Endothelial cell of umbilical vein (primary cell): Measurements from ENCODE around the gene ATCAY. TPM values are rescaled to one million over a fixed set of nuclear protein-coding genes. Genes with fewer than 3 reads are reported as not detected.

Experiments
- BruUV-seq: library from RNA; stranded (reverse); fragments of 400-500 nt; replicated peaks from 2 replicates; lab custom pipeline; 2021; lab: Mats Ljungman, UMichigan
- CTCF ChIA-PET: fragments of 300-600, 350-600 bp; sonication (Branson Sonifier 250); formaldehyde crosslinking; loops from one replicate; lab custom pipeline; 2021; ENCODE audit warnings: antibody characterized with exemption, inconsistent platforms; lab: Charles Lee
- POLR2A ChIA-PET: fragments of 300-600, 350-600 bp; sonication (Branson Sonifier 250); formaldehyde crosslinking; loops from one replicate; lab custom pipeline; 2021; ENCODE audit warnings: antibody characterized with exemption, inconsistent platforms; lab: Charles Lee
- DNase-seq: peaks from one replicate; pipeline ENCODE4 v3.0.0-alpha.2; 2011; ENCODE audit warnings: low read depth, low spot score
- FAIRE-seq: peaks from 2 replicates; lab custom pipeline; 2011; peaks lifted over from hg19 to GRCh38; lab: Jason Lieb, UNC
- H2AFZ ChIP-seq: 2 replicates; pipeline ENCODE4 v1.6.0; 2012; ENCODE audit warnings: low read depth, low read length, control low read depth, inconsistent platforms
- H3K27ac ChIP-seq: 2 replicates; pipeline ENCODE4 v1.5.1; 2011; ENCODE audit warnings: low read depth, mild to moderate bottlenecking, control low read depth, low read length, moderate library complexity; ENCODE audit not compliant: insufficient read depth
- H3K27me3 ChIP-seq, 2 experiments: 2 replicates each; pipeline versions ENCODE4 v1.6.0 to v1.6.1; 2011; ENCODE audit warnings: low read length in 2 of 2, mixed read lengths in 1 of 2; ENCODE audit not compliant: control insufficient read depth in 2 of 2, insufficient read depth in 2 of 2
- H3K36me3 ChIP-seq, 2 experiments: 2 replicates in 1 of 2; 3 replicates in 1 of 2; pipeline ENCODE4 v1.5.1; 2011; ENCODE audit warnings: low read length in 2 of 2, mild to moderate bottlenecking in 1 of 2, moderate library complexity in 1 of 2; ENCODE audit not compliant: control insufficient read depth in 2 of 2, insufficient read depth in 2 of 2; ENCODE audit errors: extremely low read depth in 1 of 2
- H3K4me1 ChIP-seq: 3 replicates; pipeline ENCODE4 v1.5.1; 2011; ENCODE audit warnings: mild to moderate bottlenecking, low read length; ENCODE audit not compliant: control insufficient read depth, insufficient read depth; ENCODE audit errors: extremely low read depth
- H3K4me2 ChIP-seq: 2 replicates; pipeline ENCODE4 v1.6.1; 2011; ENCODE audit warnings: low read length, control low read depth, mixed read lengths; ENCODE audit not compliant: insufficient read depth
- H3K4me3 ChIP-seq, 3 experiments: fragments of 200-600 bp in 1 of 3; sonication (generic), shearing (Covaris generic) in 1 of 3; replicated peaks in 1 of 3; 2 replicates each; pipeline ENCODE4 v1.5.1; 2011 to 2016; ENCODE audit warnings: control low read depth in 3 of 3, low read length in 3 of 3, mild to moderate bottlenecking in 2 of 3, inconsistent platforms in 1 of 3, low read depth in 1 of 3, moderate library complexity in 1 of 3; ENCODE audit not compliant: insufficient read depth in 1 of 3
- H3K79me2 ChIP-seq: 2 replicates; pipeline ENCODE4 v1.6.0; 2012; ENCODE audit warnings: low read length, inconsistent platforms; ENCODE audit not compliant: control insufficient read depth, insufficient read depth
- H3K9ac ChIP-seq: replicated peaks from 2 replicates; pipeline ENCODE3; 2011; ENCODE audit warnings: low read length, control low read depth; ENCODE audit not compliant: insufficient read depth; ENCODE audit errors: extremely low read depth
- H3K9me1 ChIP-seq: replicated peaks from 3 replicates; pipeline ENCODE4 v1.6.0; 2011; ENCODE audit warnings: mild to moderate bottlenecking, low read length; ENCODE audit not compliant: control insufficient read depth, insufficient read depth; ENCODE audit errors: extremely low read depth
- H3K9me3 ChIP-seq: replicated peaks from 2 replicates; pipeline ENCODE4 v1.5.1; 2012; ENCODE audit warnings: low read length, inconsistent platforms; ENCODE audit not compliant: control insufficient read depth, insufficient read depth
- H4K20me1 ChIP-seq: replicated peaks from 2 replicates; pipeline ENCODE3; 2011; ENCODE audit warnings: mild to moderate bottlenecking, low read length; ENCODE audit not compliant: control insufficient read depth, insufficient read depth; ENCODE audit errors: extremely low read depth
- CTCF ChIP-seq, 2 donors: IDR thresholded peaks; 1 replicate in 1 of 2; 2 replicates in 1 of 2; pipeline ENCODE4 v1.5.1; 2011; ENCODE audit warnings: low read length in 2 of 2, mild to moderate bottlenecking in 2 of 2, moderate library complexity in 2 of 2, control low read depth in 1 of 2, inconsistent platforms in 1 of 2, low read depth in 1 of 2; ENCODE audit not compliant: insufficient read depth in 1 of 2; ENCODE audit errors: extremely low read depth in 1 of 2
- EZH2 ChIP-seq: IDR thresholded peaks from 2 replicates; pipeline ENCODE4 v1.6.1; 2012; ENCODE audit warnings: borderline replicate concordance, low read depth, mild to moderate bottlenecking, moderate library complexity, low read length, inconsistent platforms; ENCODE audit not compliant: severe bottlenecking
- FOS ChIP-seq: IDR thresholded peaks from 2 replicates; pipeline ENCODE4 v1.6.1; 2011; ENCODE audit warnings: mild to moderate bottlenecking, low read length, moderate library complexity, borderline replicate concordance; ENCODE audit not compliant: insufficient read depth
- MYC ChIP-seq: IDR thresholded peaks from one replicate; pipeline ENCODE4 v1.6.1; 2011; ENCODE audit warnings: mild to moderate bottlenecking, low read depth, low read length
- POLR2A ChIP-seq: IDR thresholded peaks from 2 replicates; pipeline ENCODE4 v1.6.1; 2012; ENCODE audit warnings: low read depth, mild to moderate bottlenecking, control low read depth, low read length
- POLR2AphosphoS5 ChIP-seq: IDR thresholded peaks from 2 replicates; pipeline ENCODE4 v1.6.1; 2012; ENCODE audit warnings: low read depth, mild to moderate bottlenecking, control low read depth, low read length, moderate library complexity; ENCODE audit not compliant: insufficient read depth
- dilution Hi-C: fragments of 300-500 bp; cut with MboI; formaldehyde crosslinking; loops from one replicate; pipeline ENCODE4 v1.15.0; 2019; ENCODE audit warnings: low sequenced_read_pairs; ENCODE audit not compliant: extremely low pct_ligation_motif_present
- intact Hi-C: fragments of 100-400 bp; cut with micrococcal nuclease; formaldehyde crosslinking; loops from one replicate; pipeline ENCODE4 v1.10.0; 2022
- polyA plus RNA-seq, 4 experiments: library from polyadenylated mRNA; depleted of rRNA in 3 of 4; stranded (reverse) in 3 of 4; unstranded in 1 of 4; fragments of >200 nt; gene quantifications; 2 replicates each; pipeline versions ENCODE4 v1.2.1 to v1.2.3, GENCODE V29; 2011 to 2012; ENCODE audit warnings: missing spikeins in 1 of 4
- total RNA-seq: library from RNA; stranded (reverse); gene quantifications from 2 replicates; pipeline ENCODE4 v1.2.3, GENCODE V29; 2021
- TF ChIP-seq, protein P1 (sequence below): IDR thresholded peaks from 2 replicates; pipeline ENCODE4 v1.6.1; 2011; ENCODE audit not compliant: insufficient read depth, insufficient read length

Gene ATCAY
- total and polyA plus RNA-seq, 2 donors (not counting 3 experiments of a cell fraction or from before 2014, with no cell fraction given): 0.03 TPM; not detected in 1

- intact Hi-C loops (no loop called here), dilution Hi-C loops (no loop called here)
- ChIA-PET CTCF (interaction anchor here (0.8 to 1.8 kb wide), 2 partner anchors 80 to 111 kb away, joined by 3 to 4 read pairs; no protein-coding TSS in a partner anchor), POLR2A (no interaction called here)
- Histone ChIP-seq H3K9ac (no peak within 1 kb of the TSS), H3K4me2 (no peak within 1 kb of the TSS), H3K79me2 (no peaks in the 10 kb centered on the region), H3K4me1 (no peaks in the 10 kb centered on the region), H3K36me3 (no peaks in the 10 kb centered on the region), H3K9me3 (no peaks in the 10 kb centered on the region), H3K9me1 (no peaks in the 10 kb centered on the region), H2AFZ (no peak within 1 kb of the TSS), H3K27ac (no peak within 1 kb of the TSS), H3K27me3 (peaks cover 9 to 18% of the 10 kb centered on the region in 2 experiments), H3K4me3 (no peak within 1 kb of the TSS), H4K20me1 (no peaks in the 10 kb centered on the region)
- DNase-seq (no peak), FAIRE-seq (no peak)
- BruUV-seq: no TSS peak
- peak; percentile 58 for TF ChIP-seq EZH2
- TF ChIP-seq POLR2A: no peak
Measured at GRCh38 chr19:3932931-3933810, 52.7 kb downstream of the ATCAY start, which contains the start of gene NMRK2. TSS of gene NMRK2 (plus strand) at chr19:3933069. CDS start at chr19:3933672, 603 bp downstream.

- no peaks in the 10 kb centered on the region for H3K79me2 ChIP-seq
- no peaks in the 10 kb centered on the region for H3K36me3 ChIP-seq
- no peak for DNase-seq
- H3K4me2 ChIP-seq: no peak overlapping the region
- dilution Hi-C loops: no loop called here
- no peak for FAIRE-seq
- intact Hi-C loops: no loop called here
- no peak overlapping the region for H2AFZ ChIP-seq
- no peak overlapping the region for H3K27ac ChIP-seq
- no peaks in the 10 kb centered on the region for H4K20me1 ChIP-seq
- POLR2A ChIA-PET: no interaction called here
- H3K9me3 ChIP-seq: no peaks in the 10 kb centered on the region
- peaks cover 9 to 18% of the 10 kb centered on the region in 2 experiments for H3K27me3 ChIP-seq
- CTCF ChIA-PET: interaction anchor here (1.0 kb wide), 1 partner anchor 115 kb away, joined by 3 read pairs; no protein-coding TSS in a partner anchor
- H3K4me1 ChIP-seq: no peaks in the 10 kb centered on the region
- no peak for TF ChIP-seq POLR2AphosphoS5
- no peak for TF ChIP-seq MYC
- TF ChIP-seq CTCF (IDR thresholded peaks at IDR 0.05; ENCODE audit: extremely low read depth in 1 of 2, insufficient read depth in 1 of 2, low read depth in 1 of 2, low read length in 2 of 2): no peak
- no peak for TF ChIP-seq EZH2
- TF ChIP-seq POLR2A: no peak
- no peak for TF ChIP-seq FOS
- TF ChIP-seq, protein P1, sequence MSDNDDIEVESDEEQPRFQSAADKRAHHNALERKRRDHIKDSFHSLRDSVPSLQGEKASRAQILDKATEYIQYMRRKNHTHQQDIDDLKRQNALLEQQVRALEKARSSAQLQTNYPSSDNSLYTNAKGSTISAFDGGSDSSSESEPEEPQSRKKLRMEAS: no peak
- no peak overlapping the region for H3K9ac ChIP-seq
- H3K9me1 ChIP-seq: no peaks in the 10 kb centered on the region
- no TSS peak for BruUV-seq
- H3K4me3 ChIP-seq: no peak overlapping the region
Measured at GRCh38 chr19:3936506-3937442, 56.3 kb downstream of the ATCAY start.
